Glomerular visceral epithelial cell (primary cell): ENCODE measurements around the gene DCAKD.

ENCODE experiments used
- DNase-seq: peaks from one replicate; pipeline ENCODE4 v3.0.0-alpha.2; 2016; ENCODE audit errors: extremely low spot score

The DCAKD gene

DNA sequence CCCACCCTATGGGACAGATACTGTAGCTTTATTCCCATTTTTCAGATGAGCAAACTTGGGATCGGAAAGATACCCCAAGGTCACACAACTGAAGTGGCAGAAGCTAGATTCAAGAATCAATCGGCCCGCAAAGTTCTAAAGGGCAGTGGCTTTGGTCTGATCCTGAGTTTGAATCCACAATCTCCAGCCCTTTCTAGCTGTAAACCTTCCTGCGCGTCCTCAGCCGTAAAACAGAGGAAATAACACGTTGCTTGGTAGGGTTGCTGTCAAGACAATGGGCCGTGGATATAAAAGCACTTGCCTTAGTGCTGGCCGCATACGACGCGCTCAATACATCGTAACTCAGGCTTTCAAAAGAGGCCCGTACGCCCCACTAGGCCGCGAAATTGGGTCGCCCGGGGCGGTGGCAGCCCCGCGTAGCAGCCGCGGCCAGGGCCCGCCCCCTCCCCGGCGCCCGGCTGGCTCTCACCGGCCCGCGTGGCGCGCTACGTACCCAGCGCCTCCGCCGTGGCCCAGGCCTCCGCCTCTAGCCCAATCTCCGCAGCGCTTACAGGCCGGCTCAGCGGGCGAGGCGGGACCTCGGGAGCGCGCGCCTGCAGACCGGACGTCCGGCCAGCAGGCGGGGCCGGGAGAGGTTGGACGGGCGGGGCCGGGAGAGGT lies at the start of gene DCAKD:
Gene DCAKD, minus strand, starts transcription at position 573 of the 660 bp plus-strand sequence. CDS start 16,747 bp downstream, outside the sequence.
- peak; percentile 98 for DNase-seq

- peak; percentile 80 for DNase-seq
Observed at GRCh38 chr17:45098869-45099616, 47.6 kb upstream of the DCAKD start.

DNA sequence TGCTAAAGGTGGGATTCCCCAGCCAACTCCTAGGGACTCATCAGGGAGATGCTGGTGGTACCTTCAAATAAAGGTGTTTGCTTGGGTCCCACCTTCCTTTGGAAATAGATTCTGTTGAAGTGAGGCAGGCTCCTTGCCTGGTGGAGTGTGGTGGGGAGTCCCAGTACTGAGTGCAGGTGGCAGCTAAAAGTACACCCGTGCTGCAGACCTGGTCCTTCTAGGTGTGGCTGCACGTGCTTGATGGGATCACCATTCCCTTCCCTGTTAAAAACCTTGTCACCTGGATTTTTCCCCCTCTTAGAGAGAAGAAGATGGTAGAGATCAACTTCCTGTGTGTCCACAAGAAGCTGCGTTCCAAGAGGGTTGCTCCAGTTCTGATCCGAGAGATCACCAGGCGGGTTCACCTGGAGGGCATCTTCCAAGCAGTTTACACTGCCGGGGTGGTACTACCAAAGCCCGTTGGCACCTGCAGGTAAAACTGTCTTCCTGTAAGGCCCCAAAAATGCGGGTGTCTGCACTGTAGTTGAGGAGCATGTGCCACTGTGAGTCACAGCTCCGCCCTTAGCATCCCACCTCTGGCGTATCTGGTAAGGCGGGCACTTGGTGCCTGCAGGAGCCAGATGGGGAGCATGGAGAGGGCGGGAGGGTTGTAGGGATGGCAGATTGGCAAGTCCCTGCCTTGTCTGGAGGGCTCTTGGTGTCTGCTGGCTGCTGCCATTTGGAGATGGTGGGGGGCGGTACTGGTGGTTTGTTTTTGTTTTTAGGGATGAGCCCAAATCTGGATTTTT lies 46.8 kb upstream of the DCAKD start:
- no peak for DNase-seq

DNA sequence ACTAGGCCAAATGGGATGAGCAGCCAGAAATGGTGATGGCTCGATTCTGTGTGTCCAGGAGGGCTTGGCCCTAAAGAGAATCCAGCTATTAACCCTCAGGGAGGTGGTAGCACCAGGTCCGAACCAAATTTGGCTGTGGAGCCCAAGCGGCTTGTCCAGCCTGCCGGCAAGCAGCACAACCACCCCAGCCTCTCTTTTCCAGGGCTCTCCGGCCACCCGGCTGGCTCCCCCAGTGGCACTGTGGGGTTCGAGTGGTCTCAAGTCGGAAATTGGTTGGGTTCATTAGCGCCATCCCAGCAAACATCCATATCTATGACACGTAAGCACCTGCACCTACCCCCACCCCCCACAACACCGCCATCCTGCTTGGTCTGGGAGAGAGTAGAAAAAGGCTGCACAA lies 45.5 kb upstream of the DCAKD start:
- DNase-seq = no peak

- peak; percentile 42 for DNase-seq
Observed at GRCh38 chr17:45096141-45096540, 44.7 kb upstream of the DCAKD start.

DNA sequence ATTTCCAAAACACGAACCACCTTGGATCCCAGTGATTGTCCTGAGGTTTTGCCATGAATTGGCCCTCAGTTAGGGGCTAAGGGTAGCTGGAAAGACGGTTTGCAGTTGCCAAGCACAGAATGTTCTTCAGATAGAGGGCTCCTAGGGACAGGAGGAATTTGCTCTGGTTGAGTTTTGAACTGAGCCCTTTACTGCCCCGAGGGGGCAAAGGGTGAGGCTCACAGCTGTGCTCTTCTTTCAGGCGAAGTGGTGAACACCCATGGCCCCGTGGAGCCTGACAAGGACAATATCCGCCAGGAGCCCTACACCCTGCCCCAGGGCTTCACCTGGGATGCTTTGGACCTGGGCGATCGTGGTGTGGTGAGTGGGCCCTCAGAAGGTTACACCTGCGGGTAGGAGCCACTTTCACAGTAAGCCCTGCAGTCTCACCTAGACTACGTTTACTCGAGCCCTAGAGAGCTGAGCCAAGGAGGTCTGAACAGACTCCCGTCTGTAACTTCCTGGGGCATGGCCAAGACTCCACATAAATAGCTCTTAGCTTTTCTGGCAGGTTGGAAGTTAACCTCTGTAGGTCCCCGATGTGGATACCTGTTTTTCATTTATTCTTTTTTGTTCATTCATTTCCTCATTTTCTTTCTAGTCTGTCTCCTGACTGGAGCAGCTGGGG lies 42.1 kb upstream of the DCAKD start:
- no peak for DNase-seq

GRCh38 chr17:45092911-45093430 lies 41.5 kb upstream of the DCAKD start:
- peak; percentile 94 for DNase-seq

- no peak for DNase-seq
Observed at GRCh38 chr17:45091778-45092425, 40.5 kb upstream of the DCAKD start.

DNA sequence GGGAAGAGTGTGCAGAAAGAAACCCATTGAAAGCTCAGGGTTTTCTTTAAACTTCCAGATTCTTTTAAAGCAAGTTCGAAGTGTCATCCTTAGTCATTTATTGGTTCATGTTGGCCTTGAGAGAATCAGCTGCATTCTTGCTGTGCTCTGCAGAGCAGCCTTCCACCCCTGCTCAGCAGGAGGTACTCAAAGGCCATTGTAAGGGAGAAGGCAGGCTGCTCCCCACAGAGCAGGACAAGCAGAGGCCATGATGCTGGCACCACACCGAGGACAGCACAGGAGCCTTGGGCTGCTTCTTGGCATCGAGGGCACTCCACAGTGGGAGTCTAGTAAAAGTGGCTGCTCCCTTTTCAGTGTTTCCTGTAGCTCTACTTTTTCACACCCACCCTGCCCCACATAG lies 39.3 kb upstream of the DCAKD start:
- DNase-seq = no peak

- DNase-seq = no peak
Observed at GRCh38 chr17:45088741-45089140, 37.3 kb upstream of the DCAKD start.

- DNase-seq = no peak
Observed at GRCh38 chr17:45087978-45088377, 36.5 kb upstream of the DCAKD start.

GRCh38 chr17:45087504-45087975 lies 36.1 kb upstream of the DCAKD start:
- no peak for DNase-seq

DNA sequence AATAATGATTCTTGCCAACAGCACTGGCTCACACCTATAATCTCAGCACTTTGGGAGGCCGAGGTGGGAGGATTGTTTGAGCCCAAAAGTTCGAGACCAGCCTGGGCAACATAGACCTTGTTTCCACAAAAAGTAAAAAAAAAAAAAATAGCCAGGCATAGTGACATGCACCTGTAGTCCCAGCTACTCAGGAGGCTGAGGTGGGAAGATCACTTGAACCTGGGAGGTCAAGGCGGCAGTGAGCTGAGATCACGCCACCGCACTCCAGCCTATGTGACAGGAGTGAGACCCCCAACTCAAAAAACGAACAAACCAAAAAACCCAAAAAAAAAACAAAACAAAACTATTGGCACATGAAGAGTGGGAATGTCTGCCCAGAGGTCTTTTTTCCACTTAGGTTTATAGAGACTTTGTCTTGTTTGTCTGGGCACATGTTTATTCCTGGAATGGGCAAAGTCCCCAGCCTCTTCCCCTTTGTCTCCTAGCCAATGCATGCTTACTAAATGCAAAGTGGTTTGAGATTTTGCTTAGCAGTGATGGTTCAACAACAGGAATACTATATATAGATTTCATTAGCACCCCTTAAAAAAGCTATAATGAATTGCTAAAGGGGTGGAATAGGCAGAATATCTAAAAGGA lies 35.6 kb upstream of the DCAKD start:
- no peak for DNase-seq

- DNase-seq = no peak
Observed at GRCh38 chr17:45086391-45086790, 35.0 kb upstream of the DCAKD start.

DNA sequence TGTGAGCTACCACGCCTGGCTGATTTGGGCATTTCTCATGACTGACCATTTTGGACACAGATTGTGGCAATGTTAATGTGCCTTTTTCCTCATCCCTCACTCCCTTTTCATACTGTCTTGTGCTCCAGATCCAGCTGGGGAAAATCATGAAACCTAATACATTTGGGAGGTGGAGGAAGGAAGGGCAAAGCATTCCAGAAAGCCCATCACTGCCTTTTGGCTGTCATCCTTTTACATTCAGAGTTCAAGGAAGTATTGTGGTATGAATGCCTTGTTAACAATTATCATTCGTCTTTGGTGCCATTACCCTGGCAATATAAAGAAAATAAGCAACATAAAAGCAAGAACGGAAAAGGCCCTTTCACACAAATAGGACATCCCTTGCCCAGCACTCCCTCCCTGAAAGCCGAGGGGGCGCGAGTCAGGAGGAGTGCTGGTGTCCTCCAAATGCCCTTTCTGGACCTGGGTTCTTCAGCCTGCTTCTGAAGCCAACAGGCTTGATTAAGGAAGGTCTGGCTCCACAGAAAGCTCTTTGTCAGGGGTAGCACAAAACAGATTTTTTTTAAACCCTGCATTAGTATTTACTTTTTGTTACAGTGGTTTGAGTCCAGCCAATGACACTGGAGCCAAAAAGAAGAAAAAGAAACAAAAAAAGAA lies 29.7 kb upstream of the DCAKD start:
- DNase-seq = no peak

DNA sequence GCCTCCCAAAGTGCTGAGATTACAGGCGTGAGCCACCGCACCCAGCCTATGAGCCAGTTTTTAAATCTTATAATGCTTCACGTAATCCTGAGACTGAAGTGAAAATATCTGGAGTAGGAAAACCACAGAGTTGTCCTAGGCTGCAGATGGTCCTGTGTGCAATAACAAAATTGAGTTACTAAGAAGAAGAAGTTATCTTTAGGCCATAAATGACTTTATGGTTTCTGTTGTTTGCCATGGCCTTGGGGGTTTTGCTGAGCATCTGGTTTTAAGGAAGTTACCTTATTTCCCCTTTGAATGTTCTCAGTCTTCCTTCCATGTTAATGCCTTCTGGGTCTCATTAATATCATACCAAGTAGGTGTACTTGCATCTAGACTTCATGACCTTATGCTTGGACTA lies 26.2 kb upstream of the DCAKD start:
- DNase-seq = no peak

DNA sequence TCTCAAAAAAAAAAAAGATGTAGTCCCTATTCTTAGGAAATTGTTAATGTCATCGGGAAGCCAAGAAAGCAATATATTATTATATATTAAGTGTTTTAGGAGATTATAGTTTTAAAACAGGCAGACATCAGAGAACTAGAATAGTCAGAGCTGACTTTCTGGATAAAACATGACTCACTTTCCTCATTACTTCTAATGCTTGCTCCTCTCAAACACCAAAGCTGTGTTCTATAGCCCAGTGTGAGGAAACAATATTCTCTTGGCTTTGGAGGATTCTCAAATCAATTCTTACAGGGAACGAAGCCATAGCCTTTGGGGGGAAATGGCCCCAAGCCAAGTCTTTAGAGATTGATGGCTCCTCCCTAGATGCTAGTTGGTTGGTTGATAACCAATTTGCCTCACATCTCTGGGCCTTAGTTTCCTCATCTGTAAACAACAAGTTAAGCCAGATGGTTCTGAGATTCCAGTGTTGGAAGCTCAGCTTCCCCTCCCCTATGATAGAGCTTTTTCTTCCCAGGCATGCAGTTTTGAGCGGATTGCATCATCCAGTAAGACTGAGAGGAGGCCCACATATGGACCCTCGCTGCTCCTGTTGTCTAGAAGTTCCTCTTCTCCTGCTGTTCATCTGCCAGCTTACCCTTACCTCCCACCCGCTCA lies 22.1 kb upstream of the DCAKD start:
- DNase-seq = no peak

GRCh38 chr17:45070809-45071208 lies 19.4 kb upstream of the DCAKD start:
- no peak for DNase-seq

- no peak for DNase-seq
Observed at GRCh38 chr17:45070001-45070400, 18.6 kb upstream of the DCAKD start.

GRCh38 chr17:45067637-45068036 lies 16.2 kb upstream of the DCAKD start:
- DNase-seq = no peak
